HL-60 (cell line): ENCODE results near the gene IGFBP3.

ENCODE experiments used
- GABPA ChIP-seq: IDR thresholded peaks from 2 replicates; pipeline ENCODE4 v1.6.1; 2012; ENCODE audit warnings: low read depth
- POLR2AphosphoS5 ChIP-seq: IDR thresholded peaks from 2 replicates; pipeline ENCODE4 v1.6.1; 2012; ENCODE audit warnings: low read depth
- REST ChIP-seq: IDR thresholded peaks from 2 replicates; pipeline ENCODE4 v1.6.1; 2012; ENCODE audit warnings: low read depth; ENCODE audit not compliant: insufficient replicate concordance
- TF ChIP-seq, protein P1 (sequence below): IDR thresholded peaks from one replicate; pipeline ENCODE4 v1.5.1; 2011; ENCODE audit warnings: low read length, control low read depth, inconsistent platforms; ENCODE audit not compliant: insufficient read depth

- TF ChIP-seq, protein P1, sequence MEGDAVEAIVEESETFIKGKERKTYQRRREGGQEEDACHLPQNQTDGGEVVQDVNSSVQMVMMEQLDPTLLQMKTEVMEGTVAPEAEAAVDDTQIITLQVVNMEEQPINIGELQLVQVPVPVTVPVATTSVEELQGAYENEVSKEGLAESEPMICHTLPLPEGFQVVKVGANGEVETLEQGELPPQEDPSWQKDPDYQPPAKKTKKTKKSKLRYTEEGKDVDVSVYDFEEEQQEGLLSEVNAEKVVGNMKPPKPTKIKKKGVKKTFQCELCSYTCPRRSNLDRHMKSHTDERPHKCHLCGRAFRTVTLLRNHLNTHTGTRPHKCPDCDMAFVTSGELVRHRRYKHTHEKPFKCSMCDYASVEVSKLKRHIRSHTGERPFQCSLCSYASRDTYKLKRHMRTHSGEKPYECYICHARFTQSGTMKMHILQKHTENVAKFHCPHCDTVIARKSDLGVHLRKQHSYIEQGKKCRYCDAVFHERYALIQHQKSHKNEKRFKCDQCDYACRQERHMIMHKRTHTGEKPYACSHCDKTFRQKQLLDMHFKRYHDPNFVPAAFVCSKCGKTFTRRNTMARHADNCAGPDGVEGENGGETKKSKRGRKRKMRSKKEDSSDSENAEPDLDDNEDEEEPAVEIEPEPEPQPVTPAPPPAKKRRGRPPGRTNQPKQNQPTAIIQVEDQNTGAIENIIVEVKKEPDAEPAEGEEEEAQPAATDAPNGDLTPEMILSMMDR: no peak
- TF ChIP-seq REST (no peak), POLR2AphosphoS5 (no peak), GABPA (no peak)
Measured at GRCh38 chr7:45869426-45869825, 51.6 kb downstream of the IGFBP3 start.
